ENCODE data around the gene ETAA1. TPM values are rescaled to one million over a fixed set of nuclear protein-coding genes. Genes with fewer than 3 reads are reported as not detected.

The ETAA1 gene
- total RNA-seq, 1 experiment from 2014 or later = 12.4 TPM

DNA sequence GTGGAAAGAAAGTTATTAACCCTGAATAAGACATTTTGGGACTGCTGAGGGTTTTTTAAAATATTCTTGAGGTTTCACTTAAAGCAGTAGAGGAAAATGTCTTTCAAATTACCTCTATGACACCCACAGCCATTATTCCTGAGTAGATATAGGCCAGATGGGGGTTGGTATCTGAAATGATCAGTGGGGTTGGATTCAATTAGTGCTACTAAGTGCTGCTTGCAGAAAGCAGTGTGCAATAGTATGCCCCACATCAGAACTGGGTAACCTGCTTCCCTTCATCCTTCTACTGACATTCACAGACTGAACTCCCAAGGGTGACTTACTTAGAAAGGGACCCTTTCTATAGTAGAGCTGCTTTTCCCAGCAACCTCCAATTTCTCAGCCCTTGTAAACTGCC lies 7.3 kb upstream of the ETAA1 start:
- no TSS peak for BruUV-seq (replicated peaks)
- Histone ChIP-seq H3K4me1 (peaks cover 10% of the 10 kb centered on the region; the same call in 1 of the 2 replicates), H3K9me3 (no peaks in the 10 kb centered on the region), H3K36me3 (ENCODE audit: control insufficient read depth, insufficient read depth, low read length) (no peaks in the 10 kb centered on the region), H3K27me3 (replicated peaks; ENCODE audit: control insufficient read depth, insufficient read depth, low read length) (no peaks in the 10 kb centered on the region), H3K4me3 (ENCODE audit: low read depth, low read length) (no peak overlapping the region)
- Mint-ChIP-seq H3K4me3 (ENCODE audit: unreplicated experiment) (no peak overlapping the region), H3K4me1 (ENCODE audit: low read depth, unreplicated experiment) (peaks cover 5% of the 10 kb centered on the region), H3K27ac (ENCODE audit: unreplicated experiment) (no peak overlapping the region), H3K36me3 (ENCODE audit: insufficient read depth, unreplicated experiment) (peaks cover 6% of the 10 kb centered on the region), H3K27me3 (ENCODE audit: insufficient read depth, unreplicated experiment) (no peaks in the 10 kb centered on the region), H3K9me3 (ENCODE audit: unreplicated experiment) (no peaks in the 10 kb centered on the region)
- intact Hi-C loops (cut with micrococcal nuclease; ENCODE audit: unreplicated experiment) = loop anchor here (10.0 kb wide), 1 partner anchor 955 kb away; the partner anchor contains the start of gene MEIS1
- ChIA-PET POLR2A (no interaction called here), CTCF (no interaction called here)
- TF ChIP-seq, protein P1, sequence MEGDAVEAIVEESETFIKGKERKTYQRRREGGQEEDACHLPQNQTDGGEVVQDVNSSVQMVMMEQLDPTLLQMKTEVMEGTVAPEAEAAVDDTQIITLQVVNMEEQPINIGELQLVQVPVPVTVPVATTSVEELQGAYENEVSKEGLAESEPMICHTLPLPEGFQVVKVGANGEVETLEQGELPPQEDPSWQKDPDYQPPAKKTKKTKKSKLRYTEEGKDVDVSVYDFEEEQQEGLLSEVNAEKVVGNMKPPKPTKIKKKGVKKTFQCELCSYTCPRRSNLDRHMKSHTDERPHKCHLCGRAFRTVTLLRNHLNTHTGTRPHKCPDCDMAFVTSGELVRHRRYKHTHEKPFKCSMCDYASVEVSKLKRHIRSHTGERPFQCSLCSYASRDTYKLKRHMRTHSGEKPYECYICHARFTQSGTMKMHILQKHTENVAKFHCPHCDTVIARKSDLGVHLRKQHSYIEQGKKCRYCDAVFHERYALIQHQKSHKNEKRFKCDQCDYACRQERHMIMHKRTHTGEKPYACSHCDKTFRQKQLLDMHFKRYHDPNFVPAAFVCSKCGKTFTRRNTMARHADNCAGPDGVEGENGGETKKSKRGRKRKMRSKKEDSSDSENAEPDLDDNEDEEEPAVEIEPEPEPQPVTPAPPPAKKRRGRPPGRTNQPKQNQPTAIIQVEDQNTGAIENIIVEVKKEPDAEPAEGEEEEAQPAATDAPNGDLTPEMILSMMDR (IDR thresholded peaks at IDR 0.05; ENCODE audit: insufficient read depth in 1 of 2, low read depth in 1 of 2, low read length in 1 of 2, severe bottlenecking in 1 of 2, unreplicated experiment in 1 of 2) = no peak
- DNase-seq = no peak

DNA sequence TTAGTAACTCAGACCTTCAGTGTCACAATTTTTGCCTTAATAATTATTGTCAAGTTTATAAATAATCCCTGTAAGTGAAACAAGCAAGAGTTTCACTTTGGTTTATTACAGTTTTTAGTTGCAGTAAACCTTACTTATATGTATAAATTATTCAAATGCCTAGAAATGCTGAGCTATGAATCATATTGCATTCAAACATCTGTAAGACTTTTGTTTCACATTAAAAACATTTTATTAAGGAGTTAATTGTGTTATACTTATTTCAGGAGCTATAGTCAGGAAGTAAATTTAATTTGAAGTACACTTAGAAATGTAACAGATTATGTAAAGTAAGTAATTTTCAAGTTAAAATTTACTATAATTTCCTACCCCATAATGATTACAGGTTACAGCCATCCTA lies 3.9 kb upstream of the ETAA1 start:
- Mint-ChIP-seq H3K4me1 (ENCODE audit: low read depth, unreplicated experiment) (peaks cover 5% of the 10 kb centered on the region), H3K27me3 (ENCODE audit: insufficient read depth, unreplicated experiment) (no peaks in the 10 kb centered on the region), H3K36me3 (ENCODE audit: insufficient read depth, unreplicated experiment) (peaks cover 7% of the 10 kb centered on the region), H3K9me3 (ENCODE audit: unreplicated experiment) (no peaks in the 10 kb centered on the region), H3K27ac (ENCODE audit: unreplicated experiment) (no peak overlapping the region), H3K4me3 (ENCODE audit: unreplicated experiment) (no peak overlapping the region)
- H3K9me3 ChIP-seq = no peaks in the 10 kb centered on the region
- H3K4me1 ChIP-seq = peaks cover 10% of the 10 kb centered on the region; the same call in 1 of the 2 replicates
- no TSS peak for BruUV-seq (replicated peaks)
- no peak for DNase-seq
- TF ChIP-seq, protein P1 (IDR thresholded peaks at IDR 0.05; ENCODE audit: insufficient read depth in 1 of 2, low read depth in 1 of 2, low read length in 1 of 2, severe bottlenecking in 1 of 2, unreplicated experiment in 1 of 2) = no peak
- no peak overlapping the region for H3K4me3 ChIP-seq (ENCODE audit: low read depth, low read length)
- no peaks in the 10 kb centered on the region for H3K36me3 ChIP-seq (ENCODE audit: control insufficient read depth, insufficient read depth, low read length)
- ChIA-PET CTCF (no interaction called here), POLR2A (no interaction called here)
- intact Hi-C loops (cut with micrococcal nuclease; ENCODE audit: unreplicated experiment) = loop anchor here (10.0 kb wide), 1 partner anchor 958 kb away; the partner anchor contains the start of gene MEIS1
- H3K27me3 ChIP-seq (replicated peaks; ENCODE audit: control insufficient read depth, insufficient read depth, low read length) = no peaks in the 10 kb centered on the region

GRCh38 chr2:67394734-67395133 lies 2.4 kb upstream of the ETAA1 start:
- no peaks in the 10 kb centered on the region for H3K36me3 ChIP-seq (ENCODE audit: control insufficient read depth, insufficient read depth, low read length)
- H3K27ac Mint-ChIP-seq (ENCODE audit: unreplicated experiment) = no peak overlapping the region
- no peaks in the 10 kb centered on the region for H3K27me3 Mint-ChIP-seq (ENCODE audit: insufficient read depth, unreplicated experiment)
- H3K4me3 Mint-ChIP-seq (ENCODE audit: unreplicated experiment) = no peak overlapping the region
- peaks cover 7% of the 10 kb centered on the region for H3K36me3 Mint-ChIP-seq (ENCODE audit: insufficient read depth, unreplicated experiment)
- CTCF ChIA-PET = no interaction called here
- BruUV-seq (replicated peaks) = no TSS peak
- H3K4me3 ChIP-seq (ENCODE audit: low read depth, low read length) = no peak overlapping the region
- H3K27me3 ChIP-seq (replicated peaks; ENCODE audit: control insufficient read depth, insufficient read depth, low read length) = no peaks in the 10 kb centered on the region
- H3K9me3 Mint-ChIP-seq (ENCODE audit: unreplicated experiment) = no peaks in the 10 kb centered on the region
- H3K4me1 Mint-ChIP-seq (ENCODE audit: low read depth, unreplicated experiment) = peaks cover 6% of the 10 kb centered on the region
- no peaks in the 10 kb centered on the region for H3K9me3 ChIP-seq
- intact Hi-C loops (cut with micrococcal nuclease; ENCODE audit: unreplicated experiment) = loop anchor here (5.0 to 10.0 kb wide), 3 partner anchors 63 to 960 kb away; partner anchors contain the start of gene MEIS1
- H3K4me1 ChIP-seq = peaks cover 10% of the 10 kb centered on the region
- DNase-seq = no peak
- TF ChIP-seq, protein P1 (IDR thresholded peaks at IDR 0.05; ENCODE audit: insufficient read depth in 1 of 2, low read depth in 1 of 2, low read length in 1 of 2, severe bottlenecking in 1 of 2, unreplicated experiment in 1 of 2) = no peak
- POLR2A ChIA-PET = no interaction called here

All from Caco-2 (cell line).